Stimulated activated CD8-positive, alpha-beta memory T cell treated with anti-CD3 and anti-CD28 coated beads, Interleukin-4, amount 100 ng/mL, for 1 hour (primary cell): ENCODE results near the gene LRRC9.
"Not testable (repeated sequence)": the region's sequence is repeated elsewhere in the genome, so short reads cannot be mapped to it uniquely, and the experiment has no call there.

Source experiments
- DNase-seq, 2 donors: peaks; one replicate each; pipeline ENCODE4 v3.0.0-alpha.2; 2020; ENCODE audit warnings: low read depth in 2 of 2, low spot score in 1 of 2

LRRC9 gene

DNA sequence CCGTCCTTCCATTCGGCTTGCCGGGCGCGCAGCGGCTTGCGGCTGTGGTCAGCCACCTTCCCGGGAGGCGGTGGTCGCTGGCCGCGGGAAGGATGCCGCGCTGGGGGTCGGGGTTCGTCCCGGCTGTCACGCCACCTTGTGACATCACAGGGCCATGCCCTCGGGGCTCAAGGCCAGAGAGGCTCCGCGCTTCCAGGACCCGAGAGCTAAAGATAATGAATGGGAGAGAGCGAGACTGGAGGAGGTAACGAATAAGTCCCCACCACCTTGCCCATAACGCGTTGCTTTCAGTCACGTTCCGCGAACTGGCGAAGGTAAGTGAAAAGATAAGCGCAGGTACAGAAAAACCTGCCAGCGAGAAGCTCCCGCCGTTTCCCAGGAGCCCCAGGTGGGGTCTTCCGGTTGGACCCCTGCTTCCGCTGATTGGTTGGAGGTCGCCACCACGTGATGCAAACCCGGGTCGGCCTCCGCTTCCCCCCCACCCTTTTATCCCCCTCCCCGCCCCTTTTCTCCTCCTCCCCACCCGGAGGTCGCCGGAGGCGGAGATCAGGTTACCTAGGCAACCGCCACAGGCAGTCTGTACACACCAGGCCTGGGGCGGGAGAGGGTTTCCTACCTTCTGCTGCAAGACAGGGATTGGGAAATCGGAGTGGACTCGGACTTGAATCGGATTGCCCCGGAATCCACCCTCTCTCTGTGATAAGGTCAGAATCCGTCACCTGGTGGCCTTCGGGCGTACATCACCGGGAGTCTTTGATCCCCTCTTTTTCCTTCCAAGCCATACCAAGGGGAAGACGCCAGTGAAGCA is at the start of gene LRRC9:
Gene LRRC9, plus strand, starts transcription at position 575 of the 808 bp plus-strand sequence.
- no peak for DNase-seq

DNA sequence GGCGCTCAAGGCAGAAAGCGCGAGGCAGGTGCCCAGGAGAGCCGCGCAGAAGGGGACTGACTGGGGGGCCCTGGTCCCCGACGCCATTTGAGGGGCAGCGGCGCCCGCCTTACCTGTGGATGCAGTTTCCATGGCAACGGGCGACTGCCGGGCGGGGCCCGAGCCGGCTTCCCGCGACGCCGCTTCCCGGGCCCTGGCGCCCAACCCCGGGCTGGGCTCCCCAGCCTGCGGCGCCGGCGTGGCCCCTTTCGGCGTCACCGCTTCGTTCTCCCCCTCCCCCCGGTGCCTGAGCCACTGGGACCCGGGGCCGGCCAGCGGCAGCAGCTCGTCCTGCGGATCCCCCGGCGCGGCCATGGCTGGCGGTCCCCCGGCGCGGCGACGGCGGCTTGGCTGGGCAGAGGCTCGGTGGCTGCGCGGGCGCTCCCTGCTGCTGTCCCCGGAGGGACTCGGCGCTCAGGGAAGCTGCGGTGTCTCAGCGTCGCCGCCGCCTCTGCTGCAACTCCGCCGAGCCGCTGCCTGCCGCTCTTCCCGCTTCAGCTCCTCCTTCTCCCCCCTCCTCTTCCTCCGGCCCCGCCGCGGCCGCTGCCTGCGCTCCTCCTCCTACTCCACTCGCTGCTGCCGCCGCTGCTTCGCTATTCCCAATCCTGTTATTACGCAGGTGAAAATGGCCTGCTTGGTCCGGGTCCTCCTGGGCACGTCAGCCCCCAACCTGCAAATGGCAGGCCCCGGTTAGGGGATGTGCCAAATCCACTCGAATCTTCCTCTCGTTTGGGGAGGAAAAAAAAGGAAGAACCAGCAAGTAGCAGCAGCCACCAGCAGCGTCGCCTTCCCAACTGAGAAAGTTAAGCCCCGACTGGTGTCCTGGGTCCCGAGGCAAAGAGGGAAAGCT is 49.4 kb upstream of the LRRC9 start, which contains the start of gene RTN1:
Gene RTN1, minus strand, starts transcription at position 500 of the 889 bp plus-strand sequence. Its CDS starts 146 bp downstream, at position 354.
- DNase-seq: no peak

DNA sequence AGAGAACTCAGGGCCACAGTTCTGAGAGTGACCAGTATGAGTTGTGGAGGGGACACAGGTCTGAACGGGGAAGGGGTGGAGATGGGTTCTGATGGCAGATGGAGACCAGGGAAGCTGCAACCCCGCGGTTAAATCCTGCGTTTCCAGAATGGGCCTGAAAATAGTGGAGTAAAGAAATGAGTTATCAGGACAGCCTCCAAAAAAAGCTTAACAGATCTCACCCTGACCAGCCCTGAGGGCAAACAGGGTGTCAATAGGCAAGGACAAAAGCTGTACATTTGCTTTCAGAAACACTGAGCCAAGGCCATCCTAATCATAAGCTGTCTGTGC is 48.8 kb upstream of the LRRC9 start:
- DNase-seq: no peak

DNA sequence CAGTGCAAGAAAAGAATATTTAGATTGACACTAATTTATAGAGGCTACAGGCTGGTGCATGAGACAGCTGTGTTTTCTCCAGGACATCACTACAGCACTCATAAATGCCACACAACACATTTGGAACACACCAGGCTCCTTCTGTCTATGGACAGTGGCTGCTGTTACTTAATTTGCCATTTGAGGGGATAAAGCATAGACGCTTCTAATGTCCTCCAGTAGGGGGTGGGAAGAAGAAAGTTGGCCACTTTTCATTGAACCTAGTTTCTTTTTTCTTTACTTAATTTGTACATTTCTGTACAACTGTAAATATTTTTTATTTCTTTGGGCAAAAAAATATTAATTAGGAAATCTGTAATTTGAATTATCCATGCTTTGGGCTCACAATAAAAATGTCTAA is 37.0 kb upstream of the LRRC9 start:
- DNase-seq: no peak

DNA sequence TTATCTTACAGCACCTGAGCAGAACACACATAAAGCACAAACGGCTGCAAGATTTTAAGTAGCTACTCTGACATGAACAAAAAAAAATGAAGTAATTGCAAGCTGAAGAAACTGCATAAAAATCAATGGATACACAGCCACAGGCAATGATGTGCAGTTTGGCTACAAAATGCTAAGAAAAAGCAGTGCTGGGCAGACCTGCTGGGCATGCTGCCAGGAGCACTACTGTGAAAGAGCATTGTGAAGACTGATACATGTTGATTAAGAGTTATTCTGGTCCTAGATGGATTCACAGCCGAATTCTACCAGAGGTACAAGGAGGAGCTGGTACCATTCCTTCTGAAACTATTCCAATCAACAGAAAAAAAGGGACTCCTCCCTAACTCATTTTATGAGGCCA is 29.3 kb upstream of the LRRC9 start:
- no peak for DNase-seq

DNA sequence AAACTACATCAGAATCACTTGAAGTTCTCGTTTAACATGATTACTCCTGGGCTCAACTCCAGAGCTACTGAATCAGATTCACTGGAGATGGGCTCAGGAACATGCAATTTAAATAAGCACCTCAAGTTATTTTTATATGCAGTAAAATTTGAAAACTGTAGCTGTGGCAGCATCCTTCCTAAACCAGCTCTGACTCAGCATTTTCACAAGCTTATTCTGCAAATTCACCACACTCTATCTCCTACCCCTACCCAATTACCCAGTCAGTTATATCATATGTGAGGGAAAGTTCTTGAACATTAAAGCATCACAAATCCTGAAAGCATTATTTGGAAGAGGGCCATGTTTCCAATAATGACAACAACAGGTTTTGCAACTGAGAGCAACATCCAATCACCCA is 24.2 kb upstream of the LRRC9 start:
- no peak for DNase-seq

DNA sequence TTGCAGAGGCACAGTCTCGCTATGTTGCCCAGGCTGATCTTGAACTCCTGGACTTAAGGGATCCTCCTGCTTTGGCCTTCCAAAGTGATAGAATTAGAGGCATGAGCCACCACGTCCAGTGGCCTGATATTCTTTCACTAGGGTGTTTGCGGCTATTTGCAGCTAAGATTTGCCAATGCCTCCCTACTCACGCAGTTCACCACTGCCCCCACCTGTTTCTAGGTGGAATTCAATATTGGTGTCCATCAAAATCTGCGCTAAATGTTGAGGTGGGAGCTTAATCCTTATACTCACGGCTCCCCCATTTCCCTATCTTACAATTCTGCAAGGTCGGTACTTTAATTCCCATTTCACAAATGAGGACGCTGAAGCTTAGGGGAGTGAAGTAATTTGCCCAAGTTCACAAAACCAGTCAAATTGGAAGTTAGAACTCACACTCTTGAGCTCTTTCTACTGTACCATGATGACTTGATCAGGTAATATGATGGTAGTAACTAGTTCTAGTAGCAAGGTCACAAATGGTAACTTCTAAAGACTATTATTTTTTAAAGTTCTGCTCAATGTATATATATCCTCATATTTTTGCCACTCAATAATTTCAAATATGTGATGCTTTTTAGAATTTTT is 22.1 kb upstream of the LRRC9 start:
- DNase-seq: no peak

DNA sequence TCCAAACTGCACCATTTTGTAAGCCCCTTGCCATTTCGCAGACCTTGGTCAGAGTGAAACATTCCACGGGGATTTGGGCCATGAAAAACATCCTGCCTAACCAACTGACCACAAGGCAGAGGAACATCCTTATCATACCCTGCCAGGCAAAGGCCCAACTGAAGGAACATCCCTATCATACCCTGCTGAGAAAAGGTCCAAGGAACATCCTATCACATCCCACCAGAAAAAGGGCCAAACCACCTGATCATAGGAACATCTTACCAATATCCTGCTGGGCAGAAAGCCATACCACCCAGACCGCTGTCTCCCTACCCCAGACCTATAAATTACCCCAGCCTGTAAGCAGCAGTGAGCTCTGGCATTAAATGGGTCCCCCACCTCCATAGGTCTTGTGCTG is 19.4 kb upstream of the LRRC9 start:
- no peak for DNase-seq

DNA sequence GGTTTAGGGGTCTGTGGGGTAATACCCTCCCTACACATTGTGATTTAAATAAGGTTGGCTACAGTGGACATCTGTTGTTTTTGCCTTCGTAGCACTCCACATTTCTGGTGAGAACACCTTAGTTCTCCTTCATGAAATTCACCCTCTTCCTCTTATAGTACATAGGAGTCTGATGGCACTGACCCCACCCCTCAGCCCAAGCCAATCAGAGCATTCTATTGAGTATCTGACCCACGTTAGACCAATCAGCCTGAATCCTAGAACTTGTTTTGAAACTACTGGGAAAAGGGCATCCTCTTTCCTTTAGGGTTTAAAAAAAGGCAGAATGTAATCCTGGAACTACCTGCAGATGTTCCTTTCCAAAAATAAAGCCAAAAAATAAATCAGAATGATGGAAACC is 15.8 kb upstream of the LRRC9 start:
- no peak for DNase-seq

DNA sequence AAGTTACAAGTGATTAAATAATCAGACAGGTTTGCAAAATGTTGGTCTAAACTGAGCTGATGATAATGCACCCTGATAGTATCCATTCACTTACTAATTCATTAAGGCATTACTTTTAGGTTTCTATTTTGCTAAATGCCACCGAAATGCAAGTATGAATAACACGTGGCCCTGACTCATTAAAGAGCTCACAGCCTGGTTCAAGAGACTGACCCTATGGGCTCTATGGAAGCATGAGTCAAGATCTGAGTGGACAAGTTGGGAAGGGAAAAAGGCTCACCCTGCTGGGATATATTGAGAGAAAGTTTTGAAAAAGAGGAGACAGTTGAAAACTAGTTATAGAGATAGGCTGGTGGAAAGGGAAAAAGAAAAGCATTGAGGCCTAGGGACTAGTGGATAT is 14.8 kb upstream of the LRRC9 start:
- no peak for DNase-seq

DNA sequence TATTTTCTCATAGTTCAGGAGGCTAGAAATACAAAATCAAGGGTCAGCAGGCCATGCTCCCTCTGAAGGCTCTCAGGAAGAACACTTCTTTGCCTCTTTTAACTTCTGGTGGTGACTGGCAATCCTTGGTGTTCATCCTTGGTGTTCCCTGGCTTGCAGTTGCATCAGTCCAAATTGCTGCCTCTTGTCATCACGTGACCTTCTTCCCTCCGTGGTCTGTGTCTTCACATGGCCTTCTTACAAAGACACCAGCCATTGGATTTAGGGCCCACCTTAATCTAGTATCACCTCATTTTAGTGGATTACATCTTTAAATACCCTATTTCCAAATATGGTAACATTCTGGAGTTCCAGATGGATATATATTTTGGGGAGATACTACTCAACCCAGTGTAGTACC is 7.5 kb upstream of the LRRC9 start:
- DNase-seq: no peak

DNA sequence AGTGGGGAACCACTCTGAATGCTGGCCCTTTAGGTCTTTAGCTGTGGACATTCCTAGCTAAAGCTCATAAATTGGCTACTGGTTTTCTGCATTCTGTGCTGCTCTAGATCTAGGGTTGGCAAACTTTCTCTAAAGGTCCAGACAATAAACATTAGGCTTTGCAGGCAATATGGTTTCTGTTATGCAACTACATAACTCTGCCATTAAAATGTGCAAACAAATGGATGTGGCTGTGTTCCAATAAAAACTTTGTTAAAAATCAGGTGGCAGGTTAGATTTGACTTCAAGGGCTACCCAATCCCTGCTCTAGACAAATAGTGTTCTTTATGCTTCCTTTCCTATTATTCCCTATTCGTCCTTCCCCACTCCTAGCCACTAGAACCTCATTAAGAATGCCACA is 6.8 kb upstream of the LRRC9 start:
- no peak for DNase-seq

DNA sequence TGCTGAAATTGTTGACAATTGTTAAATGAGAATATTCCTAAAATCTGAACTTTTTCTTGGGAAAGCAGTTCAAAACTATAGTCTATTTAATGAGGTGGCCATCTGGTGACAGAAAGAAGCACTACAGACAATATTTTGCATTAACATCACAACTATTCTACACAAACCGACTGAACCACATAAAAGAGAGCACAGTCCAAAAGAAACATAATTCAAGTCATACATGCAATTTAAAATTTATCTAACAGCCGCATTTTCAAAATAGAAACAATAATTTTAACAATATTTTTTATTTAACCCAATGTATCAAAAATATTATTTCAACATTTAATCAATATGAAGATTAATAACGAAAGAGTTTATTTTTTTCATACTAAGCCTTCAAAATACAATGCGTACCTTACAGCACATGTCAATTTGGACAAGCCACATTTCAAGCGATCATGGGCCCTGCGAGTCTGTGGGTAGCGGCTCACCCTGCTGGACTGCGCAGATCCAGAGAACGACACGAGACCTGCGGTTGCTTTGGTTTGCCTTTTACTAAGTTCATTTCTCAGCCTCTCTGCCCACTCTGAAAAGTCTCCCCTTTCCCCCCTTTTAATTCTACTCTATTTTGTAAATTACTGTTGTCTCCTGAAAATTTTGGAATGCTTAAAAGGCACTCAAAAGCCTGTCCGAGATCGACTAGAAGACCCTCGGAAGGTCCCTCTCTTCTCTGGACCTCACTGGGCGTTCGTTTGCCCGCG is 947 bp upstream of the LRRC9 start:
- DNase-seq: no peak

DNA sequence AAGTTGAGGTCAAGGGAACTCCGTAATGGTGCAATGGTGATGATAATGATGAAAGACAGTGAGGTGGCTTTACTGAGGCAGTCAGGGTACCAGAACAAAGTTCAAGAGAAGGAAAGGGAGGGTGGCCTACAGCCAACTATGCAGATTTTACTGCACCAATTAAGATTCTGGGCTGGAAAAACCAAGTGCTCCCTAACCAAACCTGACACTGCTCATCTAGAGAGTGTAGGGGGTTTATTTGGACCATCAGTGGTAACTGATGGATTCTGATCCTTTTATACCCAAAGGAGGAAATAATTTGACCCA is 387 bp downstream of the LRRC9 start:
- no peak for DNase-seq

DNA sequence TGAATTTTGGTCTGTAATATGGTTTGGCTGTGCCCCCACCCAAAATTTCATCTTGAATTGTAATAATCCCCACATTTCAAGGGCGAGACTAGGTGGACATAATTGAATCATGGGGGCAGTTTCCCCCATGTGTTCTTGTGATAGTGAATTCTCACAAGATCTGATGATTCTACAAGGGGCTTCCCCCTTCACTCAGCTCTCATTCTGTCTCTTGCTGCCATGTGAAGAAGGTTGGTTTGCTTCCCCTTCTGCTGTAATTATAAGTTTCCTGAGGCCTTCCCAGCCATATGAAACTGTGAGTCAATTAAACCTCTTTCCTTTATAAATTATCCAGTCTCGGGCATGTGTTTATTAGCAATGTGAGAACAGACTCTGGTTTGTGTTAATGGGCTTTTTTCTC is 5.9 kb downstream of the LRRC9 start:
- DNase-seq: no peak

DNA sequence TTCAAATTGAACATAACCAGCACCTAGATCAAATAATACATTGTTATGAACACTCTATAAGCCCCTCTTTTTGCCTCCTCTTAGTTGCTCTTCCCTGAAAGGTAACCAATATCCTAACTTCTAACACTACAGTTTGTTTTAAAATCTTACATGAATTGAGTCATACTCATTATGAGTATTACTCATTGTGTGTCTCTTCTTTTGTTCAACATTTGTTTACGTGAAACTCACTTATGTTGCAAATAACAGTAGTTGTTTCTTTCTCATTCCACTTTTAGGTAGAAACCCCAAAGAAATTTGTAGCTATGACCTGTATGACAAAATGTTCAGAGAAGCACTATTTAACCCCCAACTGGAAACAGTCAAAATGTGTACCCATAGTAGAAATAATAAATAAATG is 6.6 kb downstream of the LRRC9 start:
- no peak for DNase-seq

DNA sequence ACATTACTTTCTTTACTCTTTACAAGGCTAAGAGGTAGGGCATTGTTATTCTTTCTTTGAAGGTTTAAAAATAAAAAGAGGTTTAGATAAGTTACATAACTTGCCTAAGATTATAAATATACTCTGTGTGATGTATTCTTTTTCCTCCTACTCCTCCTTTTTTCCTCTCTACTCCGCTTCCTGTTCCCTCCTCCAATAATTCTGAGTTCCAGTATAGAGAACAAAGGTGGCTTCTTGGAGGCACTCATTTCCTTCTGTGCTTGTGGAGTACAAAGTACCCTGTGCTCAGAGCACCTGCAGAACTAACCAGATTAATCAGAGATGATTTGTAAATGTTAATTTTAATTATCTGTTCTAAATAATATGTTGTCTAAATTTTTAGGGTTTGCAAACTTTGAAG is 11.3 kb downstream of the LRRC9 start:
- no peak for DNase-seq

DNA sequence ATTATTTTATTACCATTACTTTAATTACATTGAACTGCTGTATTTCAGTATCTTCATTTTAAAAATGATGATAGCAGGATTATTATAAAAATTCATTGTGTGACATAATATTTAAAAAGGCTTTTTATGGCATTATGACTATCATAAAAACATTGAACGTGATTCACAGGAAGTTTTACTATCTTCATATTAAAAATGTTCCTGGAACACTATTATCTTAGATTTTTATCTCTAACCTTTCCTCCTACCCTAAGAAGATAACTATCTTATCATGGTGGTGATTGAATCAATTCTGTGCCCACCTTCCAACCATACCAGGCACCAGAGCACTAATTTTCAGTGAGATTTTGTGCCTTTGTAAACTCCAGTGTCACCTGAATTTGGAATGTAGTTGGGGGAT is 16.2 kb downstream of the LRRC9 start:
- no peak for DNase-seq

DNA sequence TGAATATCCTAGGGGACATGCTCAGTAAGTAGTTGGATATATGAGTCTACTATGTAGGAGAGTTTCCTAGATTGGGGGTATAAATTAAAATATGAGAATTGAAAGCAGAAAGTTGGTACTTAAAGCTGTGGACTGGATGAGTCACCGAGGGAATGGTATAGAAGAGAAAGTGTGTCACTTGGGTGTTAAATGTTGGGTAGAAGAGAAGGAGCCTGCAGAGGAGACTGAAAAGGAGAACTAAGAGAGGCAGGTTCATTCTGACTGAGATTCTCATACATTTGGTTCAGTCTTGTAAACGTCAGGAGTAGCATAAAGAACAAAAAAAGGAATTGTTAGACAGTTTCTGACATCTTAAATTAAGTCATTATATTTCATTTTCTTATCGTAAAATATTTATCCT is 19.9 kb downstream of the LRRC9 start:
- no peak for DNase-seq

DNA sequence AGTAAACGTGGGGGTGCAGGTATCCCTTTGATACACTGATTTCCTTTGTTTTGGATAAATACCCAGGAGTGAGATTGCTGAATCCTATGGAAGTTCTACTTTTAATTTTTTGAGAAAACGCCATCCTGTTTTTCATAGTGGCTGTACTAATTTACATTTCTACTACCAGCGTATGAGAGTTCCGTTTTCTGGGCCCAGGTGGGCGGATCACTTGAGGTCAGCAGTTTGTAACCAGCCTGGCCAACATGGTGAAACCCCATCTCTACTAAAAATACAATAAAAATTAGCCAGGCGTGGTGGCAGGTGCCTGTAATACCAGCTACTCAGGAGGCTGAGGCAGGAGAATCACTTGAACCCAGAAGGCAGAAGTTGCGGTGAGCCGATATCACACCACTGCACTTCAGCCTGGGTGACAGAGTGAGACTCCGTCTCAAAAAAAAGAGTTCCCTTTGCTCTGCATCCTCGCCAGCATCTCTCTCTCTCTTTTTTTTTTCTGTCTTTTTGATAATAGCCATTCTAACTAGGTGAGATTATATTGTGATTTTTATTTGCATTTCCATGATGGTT is 22.4 kb downstream of the LRRC9 start:
- DNase-seq: not testable (repeated sequence)

DNA sequence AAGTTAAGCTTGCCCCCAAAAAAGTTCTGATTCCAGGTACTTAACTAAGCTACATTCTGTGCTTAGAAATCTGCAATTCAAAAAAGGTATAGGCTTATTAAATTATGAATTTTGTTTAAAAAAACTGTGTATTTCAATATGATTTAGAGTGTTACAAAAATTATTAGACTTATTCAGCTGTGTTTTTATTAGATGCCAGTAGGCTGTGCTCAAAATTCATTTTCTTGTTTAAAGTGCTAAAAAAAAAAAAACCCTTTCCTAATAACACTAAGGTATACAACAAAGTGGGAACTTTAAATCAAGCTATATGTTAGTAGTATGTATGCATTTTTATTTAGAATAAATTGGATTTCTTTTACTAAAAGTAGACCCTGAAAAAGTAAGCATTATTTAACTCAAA is 25.0 kb downstream of the LRRC9 start:
- DNase-seq: no peak
